HepG2 (cell line): ENCODE results near the gene UAP1L1. TPM values are rescaled to one million over a fixed set of nuclear protein-coding genes. Genes with fewer than 3 reads are reported as not detected.

Source experiments
- HOXA5 ChIP-seq: sonication (generic); formaldehyde crosslinking; IDR thresholded peaks from 2 replicates; pipeline ENCODE4 v1.4.0; 2020; ENCODE audit warnings: missing genetic modification reagents
- RXRA ChIP-seq: sonication (generic); formaldehyde crosslinking; IDR thresholded peaks from 2 replicates; pipeline ENCODE4 v1.5.1; 2020; ENCODE audit warnings: missing genetic modification reagents
- TEF ChIP-seq: sonication (generic); formaldehyde crosslinking; IDR thresholded peaks from 2 replicates; pipeline ENCODE4 v1.5.0; 2020; ENCODE audit warnings: missing genetic modification reagents
- USF2 ChIP-seq, 2 experiments: sonication (generic) in 1 of 2; formaldehyde crosslinking in 1 of 2; IDR thresholded peaks; 2 replicates each; pipeline versions ENCODE4 v1.5.1 to v1.6.1; 2011 to 2020; ENCODE audit warnings: borderline replicate concordance in 1 of 2, low read depth in 1 of 2, low read length in 1 of 2, mild to moderate bottlenecking in 1 of 2, missing genetic modification reagents in 1 of 2, moderate library complexity in 1 of 2
- ZNF24 ChIP-seq: fragments of 450-650 bp; IDR thresholded peaks from 2 replicates; pipeline ENCODE4 v1.6.1; 2017; ENCODE audit warnings: antibody characterized with exemption, mild to moderate bottlenecking
- ZNF512 ChIP-seq: sonication (generic); formaldehyde crosslinking; IDR thresholded peaks from 2 replicates; pipeline ENCODE4 v1.4.0; 2020; ENCODE audit warnings: mild to moderate bottlenecking, missing genetic modification reagents
- polyA plus RNA-seq, 8 experiments: library from polyadenylated mRNA; depleted of rRNA in 3 of 8; stranded (reverse) in 7 of 8; unstranded in 1 of 8; fragments of >200 nt; fragmentation: Illumina TruSeq in 4 of 8; extraction: Trizol in 4 of 8; gene quantifications; 2 replicates each; pipeline versions ENCODE4 v1.2.1 to v1.2.3, GENCODE V29; 2011 to 2016; ENCODE audit warnings: low read depth in 4 of 8, missing spikeins in 1 of 8, mixed read lengths in 1 of 8; ENCODE audit not compliant: insufficient read depth in 1 of 8
- total RNA-seq, 5 experiments: library from RNA; depleted of rRNA; stranded (reverse); fragments of >200 nt; fragmentation: Illumina TruSeq; extraction: Trizol; gene quantifications; 2 replicates each; pipeline ENCODE4 v1.2.3, GENCODE V29; 2016; ENCODE audit warnings: low read depth in 1 of 5

UAP1L1 gene
- total and polyA plus RNA-seq, 2 of the 13 experiments (the other 11 are each of a cell fraction or from before 2014, with no cell fraction given), result 5.4 to 6.4 TPM

GRCh38 chr9:137105814-137106661 lies 28.7 kb downstream of the UAP1L1 start (continued):
- TF ChIP-seq USF2 (IDR thresholded peaks at IDR 0.05; ENCODE audit: low read depth, low read length) (no peak), USF2 (CRISPR knock-in tag; IDR thresholded peaks at IDR 0.05; ENCODE audit: borderline replicate concordance) (no peak), ZNF512 (CRISPR knock-in tag) (no peak), ZNF24 (no peak), RXRA (CRISPR knock-in tag) (no peak), HOXA5 (CRISPR knock-in tag) (no peak), TEF (CRISPR knock-in tag) (no peak)
- TF ChIP-seq, all 625 proteins: peak for 0
